ENCODE measurements around the gene ADSS1.
A peak's percentile ranks its signal among the peaks of the same experiment; 100 is the strongest.

ADSS1 gene

GRCh38 chr14:104686624-104687517 is 37.2 kb upstream of the ADSS1 start:
- DNase-seq (ENCODE audit: extremely low spot score, insufficient read length, low read depth) = no peak
- no peak for FAIRE-seq

- no peak for FAIRE-seq
Observed at GRCh38 chr14:104687601-104688504, 36.2 kb upstream of the ADSS1 start.

GRCh38 chr14:104688505-104689108 is 35.4 kb upstream of the ADSS1 start:
- DNase-seq (ENCODE audit: extremely low spot score, insufficient read length, low read depth) = no peak
- FAIRE-seq = no peak

More at GRCh38 chr14:104687601-104688504, 36.2 kb upstream of the ADSS1 start:
- DNase-seq (ENCODE audit: extremely low spot score, insufficient read length, low read depth) = no peak

GRCh38 chr14:104689109-104689880 is 34.7 kb upstream of the ADSS1 start, which contains the start of gene INF2:
Gene INF2 (plus strand): TSS chr14:104689618. CDS start chr14:104701366, 11,748 bp downstream.
- FAIRE-seq (no peak), DNase-seq (ENCODE audit: extremely low spot score, insufficient read length, low read depth) (peak; percentile 87)

GRCh38 chr14:104689881-104690711 is 33.9 kb upstream of the ADSS1 start:
- DNase-seq (ENCODE audit: extremely low spot score, insufficient read length, low read depth) (no peak), FAIRE-seq (no peak)

- DNase-seq (ENCODE audit: extremely low spot score, insufficient read length, low read depth) (no peak), FAIRE-seq (no peak)
Observed at GRCh38 chr14:104690861-104691455, 33.1 kb upstream of the ADSS1 start.

- FAIRE-seq = no peak
- DNase-seq (ENCODE audit: extremely low spot score, insufficient read length, low read depth) = no peak
Observed at GRCh38 chr14:104691546-104692260, 32.3 kb upstream of the ADSS1 start.

- FAIRE-seq (no peak), DNase-seq (ENCODE audit: extremely low spot score, insufficient read length, low read depth) (no peak)
Observed at GRCh38 chr14:104692261-104692938, 31.6 kb upstream of the ADSS1 start.

GRCh38 chr14:104692939-104693315 is 31.1 kb upstream of the ADSS1 start:
- no peak for DNase-seq (ENCODE audit: extremely low spot score, insufficient read length, low read depth)
- FAIRE-seq = no peak

- no peak for FAIRE-seq
- no peak for DNase-seq (ENCODE audit: extremely low spot score, insufficient read length, low read depth)
Observed at GRCh38 chr14:104693482-104694431, 30.3 kb upstream of the ADSS1 start.

- DNase-seq (ENCODE audit: extremely low spot score, insufficient read length, low read depth) = no peak
- no peak for FAIRE-seq
Observed at GRCh38 chr14:104694475-104694950, 29.5 kb upstream of the ADSS1 start.

- no peak for DNase-seq (ENCODE audit: extremely low spot score, insufficient read length, low read depth)
Observed at GRCh38 chr14:104694991-104695659, 28.9 kb upstream of the ADSS1 start.

GRCh38 chr14:104695660-104696000 is 28.4 kb upstream of the ADSS1 start:
- no peak for FAIRE-seq

More at GRCh38 chr14:104694991-104695659, 28.9 kb upstream of the ADSS1 start:
- FAIRE-seq = no peak

GRCh38 chr14:104696671-104697316 is 27.2 kb upstream of the ADSS1 start:
- DNase-seq (ENCODE audit: extremely low spot score, insufficient read length, low read depth) (no peak), FAIRE-seq (no peak)

More at GRCh38 chr14:104695660-104696000, 28.4 kb upstream of the ADSS1 start:
- DNase-seq (ENCODE audit: extremely low spot score, insufficient read length, low read depth) = no peak

GRCh38 chr14:104697317-104697703 is 26.7 kb upstream of the ADSS1 start:
- DNase-seq (ENCODE audit: extremely low spot score, insufficient read length, low read depth) (no peak), FAIRE-seq (no peak)
